Measurements from ENCODE around the gene ARHGAP24.
A peak's percentile ranks its signal among the peaks of the same experiment; 100 is the strongest.

Gene ARHGAP24

GRCh38 chr4:86043755-86044592, 569.0 kb downstream of the ARHGAP24 start:
- intact Hi-C loops (cut with DNase I) = no loop called here
- DNase-seq = peak in 19 of 42 donors; percentile 5 to 79 (median 40)

GRCh38 chr4:86044593-86044985, 569.6 kb downstream of the ARHGAP24 start:
- intact Hi-C loops (cut with DNase I) = no loop called here
- no peak for DNase-seq

- intact Hi-C loops (cut with DNase I) = no loop called here
- no peak for DNase-seq
Observed at GRCh38 chr4:86048426-86048825, 573.5 kb downstream of the ARHGAP24 start.

- no peak for DNase-seq
- intact Hi-C loops (cut with DNase I) = no loop called here
Observed at GRCh38 chr4:86050496-86050895, 575.5 kb downstream of the ARHGAP24 start.

All from head of caudate nucleus (tissue), 42 donors.